ENCODE results near the gene LY6G5C.

GRCh38 chr6:31633447-31633846 lies 47.4 kb downstream of the LY6G5C start:
- no peak for TF ChIP-seq POLR2A (IDR thresholded peaks at IDR 0.05)
- TF ChIP-seq CTCF (IDR thresholded peaks at IDR 0.05): no peak

Measured in thyroid gland (tissue), 4 donors.